Fibroblast of skin of left quadriceps (primary cell): Measurements from ENCODE around the gene C1QL1.

ENCODE experiments used
- DNase-seq, 2 experiments: peaks; one replicate each; pipeline ENCODE4 v3.0.0-alpha.2; 2013; ENCODE audit warnings: low read depth in 2 of 2

C1QL1 gene

GRCh38 chr17:44932096-44932786, 35.9 kb downstream of the C1QL1 start:
- DNase-seq: no peak

DNA sequence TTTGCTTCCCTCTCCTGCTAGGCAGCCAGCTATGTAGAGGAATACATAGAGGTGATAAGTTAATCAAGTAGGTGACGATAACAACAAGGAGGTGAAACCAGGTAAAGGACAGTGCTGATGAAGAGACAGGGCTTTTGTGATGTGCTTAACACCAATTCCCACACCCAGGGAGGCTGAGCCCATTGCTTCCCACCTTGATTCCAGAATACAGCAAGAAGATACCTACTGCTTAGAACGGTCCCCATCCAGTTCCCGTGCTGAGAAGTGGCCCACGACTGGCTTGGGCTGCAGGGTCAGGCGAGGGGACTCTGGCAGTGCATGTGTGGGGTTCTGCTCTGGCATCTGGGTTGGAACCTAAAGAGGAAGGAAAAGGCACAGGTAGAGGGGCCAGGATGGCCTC, 36.7 kb downstream of the C1QL1 start:
- DNase-seq: no peak

GRCh38 chr17:44930667-44931066, 37.4 kb downstream of the C1QL1 start:
- no peak for DNase-seq

DNA sequence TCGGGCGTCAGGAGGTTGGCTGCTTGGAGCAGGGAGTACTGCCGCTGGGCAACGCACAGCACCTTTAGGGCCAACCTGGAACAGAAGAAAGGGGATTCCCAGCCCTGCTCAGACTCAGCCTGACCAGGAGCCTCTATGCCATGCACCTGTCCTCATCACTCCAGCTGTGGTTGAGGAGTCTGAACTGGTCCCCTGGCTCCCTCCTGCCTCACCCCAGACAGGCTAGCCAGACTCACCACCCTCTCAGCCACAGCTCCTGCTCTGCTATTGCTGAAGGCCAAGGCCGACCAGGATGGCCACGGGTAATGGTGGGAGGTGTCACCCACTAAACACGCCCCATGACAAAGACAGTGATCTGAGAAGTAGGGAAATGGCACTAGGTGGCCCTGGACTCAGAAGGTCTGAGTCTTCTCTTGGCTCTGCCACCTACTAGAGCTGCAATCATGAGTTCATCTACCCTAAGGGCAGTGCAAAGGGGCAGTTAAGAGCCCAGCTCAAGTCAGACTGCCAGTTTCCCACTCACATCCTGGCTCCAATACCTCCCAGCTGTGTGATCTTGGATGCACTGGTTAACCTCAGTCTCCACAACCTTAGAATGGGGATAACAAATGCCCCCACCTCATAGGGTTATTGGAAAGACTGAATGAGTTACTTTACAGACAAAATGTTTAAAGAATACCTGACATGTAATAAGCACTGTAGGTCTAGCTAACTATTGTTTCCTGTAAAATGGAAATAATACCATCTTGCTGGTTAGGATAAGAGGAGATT, 39.0 kb downstream of the C1QL1 start:
- DNase-seq: no peak

DNA sequence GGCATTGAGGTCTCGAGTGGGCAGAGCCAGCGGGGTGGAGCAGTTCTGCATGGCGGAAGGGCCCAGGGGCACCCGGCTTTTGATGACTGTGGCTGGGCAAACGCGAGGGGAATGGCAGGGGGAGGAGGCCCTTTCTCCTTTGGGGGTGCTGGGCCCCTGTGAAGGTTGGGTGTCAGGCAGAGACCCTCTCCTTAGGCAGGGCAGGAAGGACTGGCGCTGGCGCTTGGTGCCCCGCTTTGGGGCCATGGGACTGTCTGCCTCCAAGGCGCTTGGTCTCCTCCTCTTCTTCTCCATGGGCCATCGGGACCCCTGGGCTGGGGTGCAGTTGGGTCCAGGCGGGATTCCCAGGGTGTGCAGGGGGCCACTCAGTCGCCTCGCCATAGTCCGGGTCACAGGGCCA, 40.0 kb downstream of the C1QL1 start:
- DNase-seq: no peak

- no peak for DNase-seq
These were observed 40.4 kb downstream of the C1QL1 start for GRCh38 chr17:44927696-44928095.

- no peak for DNase-seq
These were observed 41.1 kb downstream of the C1QL1 start for GRCh38 chr17:44926821-44927525.

DNA sequence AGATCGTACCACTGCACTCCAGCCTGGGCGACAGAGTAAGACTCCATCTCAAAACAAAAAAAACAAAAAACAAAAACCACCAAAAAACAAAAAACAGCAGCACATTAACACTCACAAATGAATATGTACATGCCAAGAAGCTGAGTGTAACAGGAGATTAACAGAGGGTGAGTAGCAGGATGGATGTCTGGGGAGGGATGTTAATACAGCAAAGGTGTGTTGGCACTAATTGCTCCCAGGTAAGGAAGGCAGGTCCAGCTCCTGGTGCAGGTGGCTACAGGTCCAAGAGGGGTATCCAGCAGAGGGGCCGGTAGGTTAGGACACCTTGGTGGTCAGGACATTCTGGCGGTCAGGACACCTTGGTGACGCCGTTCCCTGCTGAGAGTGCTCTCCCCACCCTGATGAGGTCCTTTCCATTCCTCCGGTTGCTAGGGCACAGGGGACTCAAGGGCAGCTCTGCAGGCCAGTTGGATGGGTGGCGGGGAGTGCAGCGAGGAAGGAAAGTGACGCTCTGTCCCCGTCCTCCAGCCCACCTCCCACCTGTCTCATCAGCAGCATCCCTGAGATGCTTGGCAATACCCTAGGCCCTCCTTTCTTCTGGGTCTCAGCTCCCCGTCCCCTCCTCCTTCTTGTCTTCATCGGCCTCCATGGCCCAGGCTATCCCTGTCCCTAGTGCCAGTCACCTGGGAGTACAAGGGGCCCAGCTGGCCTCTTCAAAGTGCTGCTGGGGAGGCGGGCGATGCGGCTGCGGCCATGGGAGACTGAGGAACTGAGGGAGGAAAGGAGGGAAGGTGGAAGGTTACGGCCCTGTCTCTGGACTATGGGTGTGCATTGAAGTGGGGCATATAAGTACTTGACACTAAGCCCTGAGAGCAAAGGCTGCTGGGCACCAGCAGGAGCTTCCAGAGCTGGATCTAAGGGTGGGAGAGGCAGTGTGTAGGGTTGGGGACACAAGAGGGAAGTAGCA, 42.1 kb downstream of the C1QL1 start:
- DNase-seq: no peak

DNA sequence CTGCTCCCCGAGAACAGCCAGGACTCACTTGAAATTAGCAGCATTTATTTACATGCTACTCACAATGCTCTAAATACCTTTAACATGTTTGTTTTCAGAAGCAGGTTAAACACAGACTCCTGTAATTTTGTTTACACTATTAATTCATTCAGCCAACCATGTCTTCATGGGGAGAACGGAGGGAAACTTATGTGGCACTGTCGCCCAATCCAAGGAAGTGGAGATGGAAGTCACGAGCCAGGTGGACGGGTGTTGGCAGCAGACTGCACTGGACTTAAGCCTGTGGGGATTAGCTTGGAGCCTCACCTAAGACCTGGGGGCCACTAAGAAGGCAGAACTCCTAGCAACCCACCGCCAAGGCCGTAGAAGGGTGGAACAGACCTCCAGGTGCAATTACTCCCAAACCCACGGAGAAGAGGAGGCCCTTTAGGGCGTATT, 44.0 kb downstream of the C1QL1 start:
- DNase-seq: no peak

GRCh38 chr17:44922746-44923470, 45.2 kb downstream of the C1QL1 start:
- no peak for DNase-seq

GRCh38 chr17:44922136-44922535, 46.0 kb downstream of the C1QL1 start:
- no peak for DNase-seq

GRCh38 chr17:44921122-44921882, 46.8 kb downstream of the C1QL1 start:
- no peak for DNase-seq

GRCh38 chr17:44920565-44920940, 47.5 kb downstream of the C1QL1 start:
- DNase-seq: no peak

GRCh38 chr17:44919885-44920564, 48.1 kb downstream of the C1QL1 start:
- DNase-seq: peak; percentile 42 to 44

DNA sequence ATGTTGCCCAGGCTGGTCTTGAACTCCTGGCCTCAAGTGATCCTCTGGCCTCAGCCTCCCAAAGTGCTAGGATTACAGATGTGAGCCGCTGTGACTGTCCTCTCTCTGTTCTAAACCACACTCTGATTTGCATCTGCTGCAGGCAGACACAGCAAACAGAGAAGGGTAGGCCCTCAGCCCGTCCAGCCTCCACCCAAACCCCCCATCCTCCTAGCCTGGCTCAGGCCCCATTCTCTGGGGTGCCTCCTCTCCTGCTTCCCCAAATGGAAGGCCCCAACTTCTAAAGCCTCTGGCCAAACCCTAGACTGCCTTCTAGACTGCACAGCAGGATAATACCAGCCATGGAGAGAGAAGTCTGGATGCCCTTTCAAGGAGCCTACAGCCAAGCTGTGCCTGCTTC, 48.7 kb downstream of the C1QL1 start:
- DNase-seq: no peak

GRCh38 chr17:44918006-44918405, 50.1 kb downstream of the C1QL1 start:
- DNase-seq: no peak

- DNase-seq: no peak
These were observed 50.6 kb downstream of the C1QL1 start for GRCh38 chr17:44917456-44917855.

DNA sequence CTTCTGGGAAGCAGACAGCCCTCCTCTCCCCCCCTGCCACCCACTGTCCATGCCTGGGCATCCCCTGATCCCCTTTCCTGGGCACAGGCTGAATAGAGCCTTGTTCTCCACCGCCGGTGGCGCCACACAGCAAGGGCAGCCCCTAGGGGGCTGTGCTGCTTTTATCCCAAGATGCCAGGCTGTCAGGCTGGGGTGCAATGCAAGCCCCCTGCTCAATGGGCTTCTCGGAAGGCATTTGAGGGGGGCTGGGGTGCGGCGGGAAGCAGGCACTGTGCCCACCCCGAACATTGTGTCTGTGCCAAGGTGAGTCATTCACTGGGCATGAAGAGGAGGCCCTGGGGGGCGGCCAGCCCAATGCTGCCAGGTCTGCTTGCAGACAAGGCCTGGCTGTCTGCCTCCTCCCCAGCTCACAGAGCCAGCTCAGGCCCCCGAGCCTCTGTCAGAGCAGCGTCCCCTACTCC, 51.3 kb downstream of the C1QL1 start:
- no peak for DNase-seq
